ENCODE data around the gene NCKAP5L. TPM values are rescaled to one million over a fixed set of nuclear protein-coding genes. Genes with fewer than 3 reads are reported as not detected.

NCKAP5L gene
- polyA plus RNA-seq, 1 donor, result 9.7 TPM

DNA sequence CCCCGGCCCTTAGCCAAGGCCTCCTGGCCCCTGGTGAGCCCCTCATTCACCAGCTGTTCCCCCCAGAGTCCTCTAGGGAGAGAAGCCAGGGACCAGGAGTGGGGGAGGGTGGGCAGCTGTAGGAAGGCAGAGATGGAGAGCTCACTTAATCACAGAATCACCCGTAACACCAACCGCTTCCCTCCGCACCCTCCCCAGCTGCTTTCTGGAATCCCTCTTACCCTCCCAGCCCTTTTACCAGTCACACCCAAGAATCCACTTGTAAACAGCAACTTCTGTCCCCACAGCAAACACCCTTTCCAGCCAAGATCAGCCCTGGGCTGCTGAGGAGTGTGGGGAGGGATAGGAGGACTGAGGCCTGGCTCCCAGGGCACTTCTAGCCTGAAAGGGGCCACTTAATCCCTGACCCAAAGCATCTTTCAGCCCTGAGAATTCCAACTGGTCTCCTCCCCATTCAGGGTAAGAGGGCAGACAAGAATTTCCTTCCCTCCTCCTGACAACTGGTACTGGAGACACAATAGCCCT lies 18.8 kb downstream of the NCKAP5L start:
- no CpG with 5 or more reads among the region's 4 CpGs for WGBS (ENCODE audit: insufficient coverage, low lambda C conversion rate)
- H3K4me1 ChIP-seq (ENCODE audit: control insufficient read depth, insufficient read depth, low read length), result peaks cover 5% of the 10 kb centered on the region
- H3K27me3 ChIP-seq (ENCODE audit: control insufficient read depth, insufficient read depth, low read length), result no peaks in the 10 kb centered on the region
- H3K4me3 ChIP-seq (ENCODE audit: low read length), result no peak overlapping the region
- peaks cover 11% of the 10 kb centered on the region for H3K36me3 ChIP-seq (ENCODE audit: control insufficient read depth, insufficient read depth, low read length)
- peak overlapping the region; percentile 66 for H3K27ac ChIP-seq (ENCODE audit: low read length)
- no peaks in the 10 kb centered on the region for H3K9me3 ChIP-seq (ENCODE audit: control insufficient read depth, low read depth, low read length)
- DNase-seq, result no peak

- H3K9me3 ChIP-seq (ENCODE audit: control insufficient read depth, low read depth, low read length), result no peaks in the 10 kb centered on the region
- WGBS (ENCODE audit: insufficient coverage, low lambda C conversion rate), result no CpG with 5 or more reads among the region's 14 CpGs
- peaks cover 5% of the 10 kb centered on the region for H3K4me1 ChIP-seq (ENCODE audit: control insufficient read depth, insufficient read depth, low read length)
- H3K36me3 ChIP-seq (ENCODE audit: control insufficient read depth, insufficient read depth, low read length), result peaks cover 14% of the 10 kb centered on the region
- H3K27ac ChIP-seq (ENCODE audit: low read length), result peak overlapping the region; percentile 66
- no peak overlapping the region for H3K4me3 ChIP-seq (ENCODE audit: low read length)
- no peak for DNase-seq
- H3K27me3 ChIP-seq (ENCODE audit: control insufficient read depth, insufficient read depth, low read length), result no peaks in the 10 kb centered on the region
Observed at GRCh38 chr12:49808686-49809380, 19.4 kb downstream of the NCKAP5L start.

GRCh38 chr12:49807991-49808580 lies 20.1 kb downstream of the NCKAP5L start:
- Histone ChIP-seq H3K27me3 (ENCODE audit: control insufficient read depth, insufficient read depth, low read length) (no peaks in the 10 kb centered on the region), H3K36me3 (ENCODE audit: control insufficient read depth, insufficient read depth, low read length) (peaks cover 22% of the 10 kb centered on the region), H3K4me3 (ENCODE audit: low read length) (no peak overlapping the region), H3K27ac (ENCODE audit: low read length) (peak overlapping the region; percentile 66), H3K9me3 (ENCODE audit: control insufficient read depth, low read depth, low read length) (no peaks in the 10 kb centered on the region), H3K4me1 (ENCODE audit: control insufficient read depth, insufficient read depth, low read length) (peaks cover 5% of the 10 kb centered on the region)
- DNase-seq, result no peak
- no CpG with 5 or more reads among the region's 12 CpGs for WGBS (ENCODE audit: insufficient coverage, low lambda C conversion rate)

GRCh38 chr12:49806877-49807276 lies 21.3 kb downstream of the NCKAP5L start:
- H3K4me3 ChIP-seq (ENCODE audit: low read length), result no peak overlapping the region
- no CpG with 5 or more reads among the region's 7 CpGs for WGBS (ENCODE audit: insufficient coverage, low lambda C conversion rate)
- H3K9me3 ChIP-seq (ENCODE audit: control insufficient read depth, low read depth, low read length), result no peaks in the 10 kb centered on the region
- no peaks in the 10 kb centered on the region for H3K27me3 ChIP-seq (ENCODE audit: control insufficient read depth, insufficient read depth, low read length)
- H3K36me3 ChIP-seq (ENCODE audit: control insufficient read depth, insufficient read depth, low read length), result peaks cover 28% of the 10 kb centered on the region
- no peak for DNase-seq
- peaks cover 5% of the 10 kb centered on the region for H3K4me1 ChIP-seq (ENCODE audit: control insufficient read depth, insufficient read depth, low read length)
- no peak overlapping the region for H3K27ac ChIP-seq (ENCODE audit: low read length)

DNA sequence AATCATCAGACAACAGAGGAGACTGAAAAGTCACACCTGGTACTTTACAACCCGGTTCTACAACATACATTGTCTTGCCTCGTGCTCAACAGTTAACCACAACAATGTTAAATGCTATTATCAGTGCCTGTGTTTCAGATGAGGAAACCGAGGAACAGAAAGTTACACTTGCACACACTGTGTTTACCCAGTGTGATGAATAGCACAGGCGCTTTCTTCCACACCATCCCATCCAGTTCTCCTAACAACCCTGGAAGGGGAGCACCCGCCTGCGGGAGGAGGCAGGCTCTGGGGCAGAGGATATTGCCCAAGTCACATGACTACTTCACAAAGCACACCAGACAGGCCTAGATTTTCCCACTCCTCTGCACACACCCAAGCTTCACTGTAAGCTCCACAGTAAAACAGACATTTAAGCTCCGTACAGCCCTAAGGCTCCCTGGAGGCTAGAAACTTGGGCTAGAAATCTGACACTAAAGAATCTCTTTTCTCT lies 21.8 kb downstream of the NCKAP5L start:
- Histone ChIP-seq H3K36me3 (ENCODE audit: control insufficient read depth, insufficient read depth, low read length) (peaks cover 32% of the 10 kb centered on the region), H3K4me1 (ENCODE audit: control insufficient read depth, insufficient read depth, low read length) (peaks cover 5% of the 10 kb centered on the region), H3K27me3 (ENCODE audit: control insufficient read depth, insufficient read depth, low read length) (no peaks in the 10 kb centered on the region), H3K4me3 (ENCODE audit: low read length) (no peak overlapping the region), H3K27ac (ENCODE audit: low read length) (no peak overlapping the region), H3K9me3 (ENCODE audit: control insufficient read depth, low read depth, low read length) (no peaks in the 10 kb centered on the region)
- no CpG with 5 or more reads among the region's 7 CpGs for WGBS (ENCODE audit: insufficient coverage, low lambda C conversion rate)
- DNase-seq, result no peak

DNA sequence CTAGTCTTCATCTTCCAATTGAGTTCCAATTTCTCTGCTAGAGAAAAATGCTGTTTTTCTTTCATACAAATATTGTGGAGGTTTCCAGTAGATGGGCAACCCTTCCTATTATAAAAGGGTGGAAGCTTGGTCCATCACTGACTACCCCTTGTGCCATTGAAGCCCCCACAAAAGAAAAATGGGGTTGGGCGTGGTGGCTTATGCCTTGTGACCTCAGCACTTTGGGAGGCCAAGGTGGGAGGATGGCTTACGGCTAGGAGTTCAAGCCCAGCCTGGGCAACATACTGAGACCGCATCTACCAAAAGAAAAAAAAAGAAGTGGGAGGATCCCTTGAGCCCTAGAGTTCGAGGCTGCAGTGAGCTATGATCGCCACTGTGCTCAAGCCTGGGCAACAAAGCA lies 22.8 kb downstream of the NCKAP5L start:
- Histone ChIP-seq H3K27me3 (ENCODE audit: control insufficient read depth, insufficient read depth, low read length) (no peaks in the 10 kb centered on the region), H3K4me1 (ENCODE audit: control insufficient read depth, insufficient read depth, low read length) (peaks cover 12% of the 10 kb centered on the region), H3K27ac (ENCODE audit: low read length) (no peak overlapping the region), H3K9me3 (ENCODE audit: control insufficient read depth, low read depth, low read length) (no peaks in the 10 kb centered on the region), H3K36me3 (ENCODE audit: control insufficient read depth, insufficient read depth, low read length) (peaks cover 36% of the 10 kb centered on the region), H3K4me3 (ENCODE audit: low read length) (no peak overlapping the region)
- no CpG with 5 or more reads among the region's 5 CpGs for WGBS (ENCODE audit: insufficient coverage, low lambda C conversion rate)
- no peak for DNase-seq

- H3K4me3 ChIP-seq (ENCODE audit: low read length), result no peak overlapping the region
- peaks cover 36% of the 10 kb centered on the region for H3K36me3 ChIP-seq (ENCODE audit: control insufficient read depth, insufficient read depth, low read length)
- no peaks in the 10 kb centered on the region for H3K9me3 ChIP-seq (ENCODE audit: control insufficient read depth, low read depth, low read length)
- no peak for DNase-seq
- WGBS (ENCODE audit: insufficient coverage, low lambda C conversion rate), result 100% methylated on average over 1 of the region's 10 CpGs
- H3K4me1 ChIP-seq (ENCODE audit: control insufficient read depth, insufficient read depth, low read length), result peaks cover 12% of the 10 kb centered on the region
- no peaks in the 10 kb centered on the region for H3K27me3 ChIP-seq (ENCODE audit: control insufficient read depth, insufficient read depth, low read length)
- H3K27ac ChIP-seq (ENCODE audit: low read length), result no peak overlapping the region
Observed at GRCh38 chr12:49804821-49805220, 23.4 kb downstream of the NCKAP5L start.

DNA sequence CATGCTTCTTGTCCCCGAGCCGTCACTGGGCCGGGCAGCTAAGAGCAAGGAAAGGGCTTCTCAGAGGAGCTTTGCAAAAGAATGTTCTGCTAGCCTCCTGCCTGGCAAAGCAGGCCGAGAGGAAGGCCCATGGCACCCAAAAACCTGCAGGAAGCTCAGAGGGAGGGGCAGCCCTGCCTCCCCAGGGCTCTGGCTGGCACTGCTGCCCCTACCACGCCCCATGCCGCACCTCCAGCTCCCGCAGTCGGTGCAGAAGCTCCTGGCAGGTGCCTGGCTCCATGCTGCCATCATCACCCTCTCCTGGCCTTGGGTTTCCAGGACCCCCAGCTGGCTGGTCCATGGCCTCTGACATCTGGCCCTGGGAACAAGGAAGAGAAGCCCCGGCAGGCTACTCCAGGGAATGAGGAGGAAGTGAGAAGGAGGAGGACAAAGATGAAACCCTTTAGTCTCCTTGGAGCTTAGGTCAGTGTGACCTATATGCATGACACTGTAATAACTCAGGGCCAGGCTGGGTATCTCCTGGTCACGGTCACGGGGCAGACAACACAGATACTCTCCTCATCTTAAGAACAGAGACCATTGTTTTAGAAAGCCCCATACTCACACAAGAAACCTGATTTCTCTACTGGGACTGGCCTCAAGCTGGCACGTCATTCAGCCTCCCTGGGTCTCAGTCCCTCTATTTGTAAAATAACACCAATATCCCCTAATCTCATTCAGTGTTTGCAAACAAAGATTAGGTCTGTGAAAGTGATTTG lies 24.3 kb downstream of the NCKAP5L start:
- peaks cover 12% of the 10 kb centered on the region for H3K4me1 ChIP-seq (ENCODE audit: control insufficient read depth, insufficient read depth, low read length)
- no CpG with 5 or more reads among the region's 12 CpGs for WGBS (ENCODE audit: insufficient coverage, low lambda C conversion rate)
- no peak for DNase-seq
- no peaks in the 10 kb centered on the region for H3K9me3 ChIP-seq (ENCODE audit: control insufficient read depth, low read depth, low read length)
- H3K27me3 ChIP-seq (ENCODE audit: control insufficient read depth, insufficient read depth, low read length), result no peaks in the 10 kb centered on the region
- peaks cover 36% of the 10 kb centered on the region for H3K36me3 ChIP-seq (ENCODE audit: control insufficient read depth, insufficient read depth, low read length)
- H3K4me3 ChIP-seq (ENCODE audit: low read length), result no peak overlapping the region
- no peak overlapping the region for H3K27ac ChIP-seq (ENCODE audit: low read length)

DNA sequence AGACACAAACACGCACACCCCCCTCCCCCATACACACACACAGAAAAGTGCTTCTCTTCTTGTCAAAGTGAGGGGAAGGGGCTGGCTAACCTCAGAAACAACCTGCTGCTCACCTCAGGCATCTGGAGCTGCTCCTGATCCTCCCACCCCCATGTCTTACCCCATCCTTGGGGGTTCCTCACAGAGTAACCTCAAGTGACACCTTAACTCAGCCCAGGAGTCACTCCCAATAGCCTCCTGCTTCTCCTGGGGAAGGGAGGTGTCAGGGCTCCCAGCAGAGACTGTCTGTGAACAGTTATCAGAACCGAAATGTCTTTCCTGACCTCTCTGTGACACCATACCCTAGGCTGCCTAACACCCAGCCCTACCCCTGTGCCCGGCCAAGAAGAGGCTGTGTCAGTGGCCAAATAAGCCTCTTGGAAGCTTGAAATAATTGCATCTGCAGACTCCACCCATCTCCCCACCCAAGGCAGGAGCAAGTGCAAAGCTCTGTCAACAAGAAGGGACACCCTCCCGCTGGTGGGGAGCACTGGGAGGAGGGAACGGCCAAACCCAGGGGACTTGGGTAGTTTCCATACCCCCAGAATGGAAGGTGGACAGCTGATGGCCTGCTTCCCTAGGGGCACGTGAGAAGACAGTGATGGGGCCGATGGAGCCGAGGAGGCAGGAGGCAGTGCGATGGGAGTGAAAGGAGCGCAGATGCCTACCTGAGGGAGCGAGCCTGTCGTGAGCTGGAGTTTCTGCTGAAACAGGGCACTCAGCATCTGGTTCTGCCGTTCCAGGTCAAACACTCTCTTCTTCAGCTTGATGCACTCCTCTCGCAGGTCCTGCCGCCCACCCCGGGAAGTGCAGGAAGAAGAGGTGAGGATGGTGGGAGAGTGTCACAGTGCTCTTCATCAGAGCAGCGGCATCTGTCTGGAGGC lies 26.8 kb downstream of the NCKAP5L start:
- Histone ChIP-seq H3K4me3 (ENCODE audit: low read length) (no peak overlapping the region), H3K27me3 (ENCODE audit: control insufficient read depth, insufficient read depth, low read length) (no peaks in the 10 kb centered on the region), H3K4me1 (ENCODE audit: control insufficient read depth, insufficient read depth, low read length) (peaks cover 7% of the 10 kb centered on the region), H3K9me3 (ENCODE audit: control insufficient read depth, low read depth, low read length) (no peaks in the 10 kb centered on the region), H3K27ac (ENCODE audit: low read length) (no peak overlapping the region), H3K36me3 (ENCODE audit: control insufficient read depth, insufficient read depth, low read length) (peaks cover 44% of the 10 kb centered on the region)
- WGBS (ENCODE audit: insufficient coverage, low lambda C conversion rate), result no CpG with 5 or more reads among the region's 17 CpGs
- DNase-seq, result no peak

Data from large intestine (tissue), 3 donors.